GOT3 (cell line): ENCODE data around the gene GIMAP7.
"Not testable (repeated sequence)": the region's sequence is repeated elsewhere in the genome, so short reads cannot be mapped to it uniquely, and the experiment has no call there.

Experiments used
- DNase-seq: peaks from one replicate; lab custom pipeline; 2025; ENCODE audit warnings: mixed read lengths; lab: John Stamatoyannopoulos, UW

GIMAP7 gene

DNA sequence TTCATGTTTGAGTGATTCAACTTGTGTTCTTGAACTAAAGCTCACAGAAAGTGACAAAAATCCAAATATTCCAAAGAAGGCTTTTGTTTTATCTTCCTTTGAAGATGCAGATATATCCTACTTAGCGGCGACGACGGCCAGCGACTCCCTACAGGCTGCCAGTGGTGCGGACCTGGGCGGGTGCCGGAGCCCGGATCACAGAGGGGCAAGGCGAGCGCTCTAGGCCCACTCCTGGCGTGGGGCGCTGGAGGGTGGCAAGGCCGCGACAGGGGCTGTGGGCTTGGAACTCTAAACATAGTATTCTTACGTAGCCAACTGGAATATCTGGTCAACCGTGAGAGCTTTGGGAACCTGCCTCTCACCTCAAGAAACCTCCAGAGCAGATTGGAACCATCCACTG, 914 bp upstream of the GIMAP7 start:
- DNase-seq, result no peak

DNA sequence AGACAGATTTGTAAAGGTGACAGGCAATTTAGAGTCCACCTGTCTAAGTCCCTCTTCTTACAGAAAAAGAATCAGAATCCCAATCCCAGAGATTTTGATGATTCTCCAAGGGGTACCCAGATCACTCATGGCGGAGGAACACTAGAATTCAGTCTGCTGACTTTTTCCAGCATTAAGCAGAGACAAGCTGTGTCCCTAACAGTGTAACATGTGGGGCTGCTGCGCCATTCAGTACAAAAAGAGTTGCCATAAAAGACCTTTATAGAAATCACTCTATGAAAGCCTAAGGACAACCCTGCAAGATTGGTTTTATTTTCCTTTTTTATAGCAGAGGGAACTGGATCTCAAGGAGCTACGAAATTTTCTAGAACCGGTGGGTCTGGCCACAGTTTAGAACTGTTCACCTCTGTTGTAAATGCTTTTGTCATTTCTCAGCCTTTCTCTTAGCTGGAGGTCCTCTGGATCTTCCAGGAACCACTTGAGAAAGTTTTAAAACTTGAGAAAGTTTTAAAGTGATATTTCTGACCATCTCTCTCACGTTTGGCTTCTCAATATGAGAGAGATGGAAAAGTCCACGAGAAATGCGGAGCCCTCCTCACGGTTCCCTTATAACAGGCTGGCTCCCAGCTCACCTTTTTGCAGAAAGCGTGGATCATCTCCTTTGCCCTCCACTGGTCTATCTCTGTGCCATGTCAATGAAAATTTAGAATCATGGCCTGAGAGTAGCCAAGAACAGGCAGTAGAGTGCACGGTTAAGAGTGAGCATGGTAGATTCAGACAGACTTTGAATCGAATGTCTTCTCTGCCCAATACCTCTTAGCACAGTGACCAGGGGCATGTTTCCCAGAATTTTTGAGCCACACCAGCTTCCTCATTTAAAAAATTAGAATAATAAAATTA, 826 bp downstream of the GIMAP7 start:
- DNase-seq, result no peak

DNA sequence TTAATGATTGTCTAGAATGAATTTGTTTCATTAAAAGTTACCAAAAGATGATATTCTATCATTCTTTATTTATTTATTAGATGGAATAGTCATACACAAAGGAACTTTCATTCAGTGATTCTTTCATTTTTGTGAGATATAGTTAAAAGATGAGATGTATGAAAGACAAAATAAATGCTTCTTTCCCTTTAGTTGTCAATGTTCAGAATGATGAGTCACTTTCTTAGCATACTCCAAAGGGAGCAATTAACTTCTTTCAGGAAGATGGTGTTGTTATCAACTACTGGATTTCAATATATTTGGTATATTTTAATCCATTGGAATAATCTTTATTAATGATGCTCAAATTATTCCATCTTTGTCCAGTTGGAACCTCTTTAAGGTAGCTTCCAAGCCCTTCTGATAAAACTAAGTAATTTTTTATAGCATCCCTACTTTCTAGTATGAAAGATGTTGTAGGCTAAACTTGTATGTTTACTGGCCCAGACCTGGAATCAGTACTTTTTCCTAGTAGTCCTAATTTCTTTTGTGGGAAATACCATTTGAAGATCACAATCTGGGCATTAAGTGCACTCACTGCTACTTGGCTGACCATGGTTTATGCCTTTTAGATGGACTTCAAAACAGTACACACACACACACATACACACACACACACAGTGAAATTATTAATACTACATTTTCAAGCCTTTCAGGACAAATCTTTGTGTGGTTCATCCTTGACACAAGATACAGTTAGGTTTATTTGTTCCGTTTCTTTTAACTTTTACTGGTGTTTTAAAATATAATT, 2.5 kb downstream of the GIMAP7 start:
- DNase-seq, result no peak

DNA sequence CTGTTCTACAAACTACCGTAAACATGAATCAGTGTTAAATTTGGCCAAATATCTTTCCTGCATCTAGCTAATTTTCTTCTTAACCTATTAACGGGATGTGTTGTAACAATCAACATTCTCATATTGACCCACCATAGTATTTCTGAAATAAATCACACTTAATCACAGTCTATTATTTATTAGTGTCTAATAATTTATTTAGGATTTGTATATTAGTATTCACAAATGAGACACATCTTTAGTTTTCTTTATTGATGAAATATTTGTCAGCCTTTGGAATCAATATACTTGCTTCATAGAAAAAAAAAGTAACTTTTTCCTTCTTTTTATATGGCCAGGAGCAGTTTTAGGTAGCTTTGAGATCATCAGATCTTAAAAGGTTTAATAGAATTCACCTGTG, 4.6 kb downstream of the GIMAP7 start:
- DNase-seq, result no peak

DNA sequence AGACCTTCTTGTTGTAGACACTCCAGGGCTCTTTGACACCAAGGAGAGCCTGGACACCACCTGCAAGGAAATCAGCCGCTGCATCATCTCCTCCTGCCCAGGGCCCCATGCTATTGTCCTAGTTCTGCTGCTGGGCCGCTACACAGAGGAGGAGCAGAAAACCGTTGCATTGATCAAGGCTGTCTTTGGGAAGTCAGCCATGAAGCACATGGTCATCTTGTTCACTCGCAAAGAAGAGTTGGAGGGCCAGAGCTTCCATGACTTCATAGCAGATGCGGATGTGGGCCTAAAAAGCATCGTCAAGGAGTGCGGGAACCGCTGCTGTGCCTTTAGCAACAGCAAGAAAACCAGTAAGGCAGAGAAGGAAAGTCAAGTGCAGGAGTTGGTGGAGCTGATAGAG, 5.5 kb downstream of the GIMAP7 start:
- DNase-seq, result no peak

DNA sequence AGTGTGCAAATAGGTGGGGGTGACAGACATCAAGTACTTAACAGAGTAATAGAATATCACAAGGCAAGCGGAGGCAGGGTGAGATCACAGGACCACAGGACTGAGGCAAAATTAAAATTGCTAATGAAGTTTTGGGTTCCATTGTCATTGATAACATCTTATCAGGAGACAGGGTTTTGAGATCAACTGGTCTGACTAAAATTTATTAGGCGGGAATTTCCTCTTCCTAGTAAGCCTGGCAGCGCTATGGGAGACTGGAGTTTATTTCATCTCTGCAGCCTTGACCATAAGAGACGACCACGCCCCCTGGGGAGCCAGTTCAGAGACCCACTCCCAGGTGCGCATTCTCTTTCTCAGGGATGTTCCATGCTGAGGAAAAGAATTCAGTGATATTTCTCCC, 8.3 kb downstream of the GIMAP7 start:
- not testable (repeated sequence) for DNase-seq

DNA sequence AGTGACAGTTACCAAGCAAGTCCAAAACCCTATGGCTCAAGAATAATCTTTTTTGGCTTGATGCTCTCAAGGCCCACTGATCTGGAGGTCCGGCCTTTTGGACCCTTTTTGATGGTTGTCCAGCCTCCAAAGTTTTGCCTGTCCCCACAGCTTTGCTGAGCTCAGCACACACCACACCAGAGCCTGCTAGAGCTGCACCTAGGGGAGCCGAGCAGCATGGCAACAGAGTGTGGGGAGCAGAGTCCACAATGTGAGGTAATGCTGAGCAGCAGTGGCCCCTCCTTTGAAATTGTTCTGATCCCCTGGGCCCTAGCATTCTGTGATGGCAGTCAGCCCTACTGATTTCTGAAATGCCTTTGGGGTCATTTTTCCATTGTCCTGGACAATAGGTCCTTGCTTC, 9.3 kb downstream of the GIMAP7 start:
- no peak for DNase-seq

DNA sequence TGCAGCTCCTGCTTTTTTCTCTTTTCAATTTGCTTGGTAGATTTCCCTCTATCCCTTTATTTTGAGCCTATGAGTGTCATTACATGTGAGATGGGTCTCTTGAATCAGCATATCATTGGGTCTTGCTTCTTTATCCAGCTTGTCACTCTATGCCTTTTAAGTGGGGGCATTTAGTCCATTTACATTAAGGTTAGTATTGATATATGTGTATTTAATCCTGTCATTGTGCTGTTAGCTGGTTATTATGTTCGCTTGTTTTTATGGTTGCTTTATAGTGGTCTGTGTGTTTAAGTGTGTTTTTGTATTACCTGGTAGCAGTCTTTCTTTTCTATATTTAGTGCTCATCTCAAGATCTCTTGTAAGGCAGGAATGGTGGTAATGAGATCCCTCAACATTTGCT, 17.0 kb downstream of the GIMAP7 start:
- DNase-seq, result no peak

DNA sequence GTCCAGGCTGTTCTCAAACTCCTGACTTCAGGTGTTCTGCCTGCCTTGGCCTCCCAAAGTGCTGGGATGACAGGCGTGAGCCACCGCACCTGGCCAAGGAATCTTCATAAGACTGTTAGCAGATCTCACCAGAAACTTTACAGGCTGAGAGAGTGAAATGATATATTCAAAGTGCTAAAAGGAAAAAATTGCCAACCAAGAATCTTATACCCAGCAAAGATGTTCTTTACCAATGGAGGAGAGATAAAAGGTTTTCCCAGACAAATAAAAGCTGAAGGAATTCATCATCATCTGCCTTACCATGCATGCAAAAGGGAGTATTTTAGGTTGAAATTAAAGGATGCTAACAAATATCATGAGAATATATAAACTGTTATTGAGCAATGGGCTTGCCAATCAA, 23.6 kb downstream of the GIMAP7 start:
- no peak for DNase-seq

DNA sequence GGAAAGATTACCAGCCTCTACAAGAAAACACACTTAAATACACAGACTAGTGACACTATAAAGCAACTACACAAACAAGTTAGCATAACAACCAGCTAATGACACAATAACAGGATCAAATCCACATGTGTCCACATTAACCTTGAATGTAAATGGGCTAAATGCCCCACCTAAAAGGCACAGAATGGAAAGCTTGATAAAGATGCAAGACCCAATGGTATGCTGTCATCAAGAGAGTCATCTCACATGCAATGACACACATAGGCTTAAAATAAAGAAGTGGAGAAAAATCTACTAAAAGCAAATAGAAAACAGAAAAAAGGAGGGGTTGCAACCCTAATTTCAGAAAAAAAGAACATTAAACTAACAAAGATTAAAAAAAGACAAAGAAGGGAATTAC, 38.5 kb downstream of the GIMAP7 start:
- DNase-seq, result no peak

DNA sequence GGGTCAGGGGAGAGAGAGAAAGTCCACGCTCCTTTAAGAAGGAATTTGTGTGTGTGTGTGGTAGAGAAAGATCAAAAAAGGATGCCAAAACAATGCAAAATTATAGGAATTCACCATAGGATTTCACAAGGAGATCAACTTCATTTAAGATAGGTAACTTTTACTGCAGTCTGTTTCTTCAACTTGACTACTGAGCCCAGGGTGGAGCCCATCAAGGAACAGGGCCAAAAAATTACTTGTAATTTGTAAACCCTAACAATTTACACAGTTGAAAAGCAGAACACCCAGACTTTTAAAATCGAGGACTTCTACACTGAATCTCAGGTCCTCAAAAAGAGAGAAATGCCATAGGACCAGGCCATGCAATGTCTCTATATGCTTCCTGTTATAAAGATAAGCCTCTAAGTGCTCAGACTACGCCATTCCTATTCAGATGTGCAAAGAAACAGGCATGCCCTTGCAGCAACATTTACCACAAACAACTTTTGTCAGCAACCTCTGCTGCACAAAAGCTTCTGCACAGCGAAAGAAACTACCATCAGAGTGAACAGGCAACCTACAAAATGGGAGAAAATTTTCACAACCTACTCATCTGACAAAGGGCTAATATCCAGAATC, 42.0 kb downstream of the GIMAP7 start:
- DNase-seq, result no peak

DNA sequence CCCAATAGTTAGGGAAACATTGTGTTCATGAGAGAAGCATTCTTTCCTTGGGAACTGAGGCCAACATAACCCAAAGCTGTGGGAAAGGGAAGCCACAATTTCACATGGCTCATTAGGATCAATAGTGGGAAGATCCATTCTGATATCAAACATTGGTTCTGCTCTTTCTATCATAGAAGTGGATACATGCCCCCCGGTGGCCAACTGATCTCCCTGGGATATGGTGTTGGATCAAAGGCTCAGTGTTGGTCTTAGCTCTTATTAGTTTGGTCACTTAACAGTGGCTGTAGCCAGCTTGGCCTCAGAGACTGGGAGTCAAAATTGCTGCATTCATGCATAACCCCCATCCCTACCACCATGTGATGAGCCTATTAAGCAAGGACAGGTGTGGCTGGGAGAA, 45.8 kb downstream of the GIMAP7 start:
- DNase-seq, result no peak

DNA sequence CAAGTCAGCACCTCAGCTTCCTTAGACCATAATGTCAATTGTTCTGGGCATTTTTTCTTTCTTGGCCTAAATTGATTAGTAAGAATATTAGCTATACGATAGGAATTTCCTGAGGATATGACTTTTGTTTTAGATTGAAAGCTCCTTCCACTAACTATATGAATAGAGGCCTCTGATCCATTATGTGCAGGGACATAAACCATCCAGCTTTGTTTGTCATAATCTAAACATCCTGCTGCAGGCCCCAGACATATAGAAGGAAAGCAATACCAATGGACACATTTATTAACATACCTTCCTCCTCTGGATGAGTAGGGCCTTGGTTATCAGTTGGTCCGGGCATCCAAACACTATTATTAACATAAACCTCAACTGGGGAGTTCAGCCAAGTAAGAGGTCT, 48.2 kb downstream of the GIMAP7 start:
- DNase-seq, result no peak

DNA sequence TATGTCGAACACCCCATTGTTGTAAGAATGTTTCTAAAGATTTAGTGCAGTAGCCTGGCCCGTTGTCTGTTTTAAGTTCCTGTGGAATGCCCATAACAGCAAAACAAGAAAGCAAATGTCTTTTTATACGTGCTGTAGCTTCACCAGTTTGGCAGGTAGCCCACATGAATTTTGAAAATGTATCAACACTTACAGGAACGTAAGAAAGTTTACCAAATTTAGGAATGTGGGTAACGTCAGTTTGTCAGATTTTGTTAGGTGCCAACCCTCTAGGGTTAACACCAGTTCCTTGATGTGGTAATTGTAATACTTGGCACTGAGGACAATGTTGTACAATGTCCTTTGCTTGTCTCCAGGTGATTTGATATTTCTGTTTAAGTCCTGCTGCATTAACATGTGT, 49.3 kb downstream of the GIMAP7 start:
- DNase-seq, result no peak

DNA sequence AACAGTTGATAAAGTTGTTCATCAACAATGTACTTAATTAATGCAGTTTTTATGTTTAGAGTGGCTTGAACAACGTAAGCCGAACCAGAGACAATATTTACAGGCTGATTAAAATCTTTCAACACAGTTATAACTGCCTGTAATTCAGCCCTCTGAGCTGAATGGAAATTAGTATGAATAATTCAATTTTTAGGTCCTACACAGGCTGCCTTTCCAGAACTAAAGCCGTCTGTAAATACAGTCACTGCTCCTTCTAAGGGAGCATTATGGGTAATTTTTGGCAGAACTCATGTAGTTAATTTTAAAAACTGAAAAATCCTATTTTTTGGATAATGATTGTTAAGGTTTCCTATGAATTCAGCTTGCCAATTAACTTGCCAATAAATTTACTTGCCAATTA, 49.9 kb downstream of the GIMAP7 start:
- DNase-seq, result no peak

DNA sequence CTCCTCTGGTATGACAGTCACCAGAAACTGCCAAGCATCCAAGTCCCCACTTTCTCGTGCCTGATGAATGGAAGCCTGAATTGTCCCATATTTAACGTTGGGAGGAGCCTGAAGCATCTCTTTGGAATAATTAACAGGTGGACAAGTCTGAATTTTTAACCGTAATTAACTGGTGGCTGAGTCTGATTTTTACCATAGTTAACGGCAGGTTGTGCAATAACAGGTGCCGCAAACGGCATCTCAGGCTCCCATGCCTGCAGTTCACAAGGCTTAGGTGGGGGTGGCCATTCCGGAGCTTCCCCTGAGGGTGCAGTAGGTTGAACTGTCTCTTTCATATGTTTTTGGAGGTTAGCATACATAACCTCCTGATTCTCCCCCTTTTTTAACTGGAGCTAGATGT, 50.6 kb downstream of the GIMAP7 start:
- no peak for DNase-seq

DNA sequence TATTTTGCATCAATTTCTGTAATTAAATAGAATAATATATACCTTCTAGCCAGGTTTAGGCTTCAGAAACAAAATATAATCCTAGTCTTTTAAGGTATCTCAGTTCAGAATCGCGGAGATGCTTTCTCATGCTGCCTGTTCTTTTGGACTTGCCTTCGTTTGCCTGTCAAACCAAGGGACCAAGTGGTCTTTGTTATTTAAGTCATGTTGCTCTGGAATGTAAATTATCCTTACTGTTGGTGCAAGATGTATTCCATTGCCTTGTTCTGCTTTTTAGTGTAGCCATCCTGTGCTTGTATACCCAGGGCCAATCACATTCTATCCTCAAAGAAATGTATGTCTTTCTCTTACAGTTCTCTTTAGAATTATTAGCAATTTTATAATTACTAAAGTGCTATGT, 51.5 kb downstream of the GIMAP7 start:
- DNase-seq, result no peak

DNA sequence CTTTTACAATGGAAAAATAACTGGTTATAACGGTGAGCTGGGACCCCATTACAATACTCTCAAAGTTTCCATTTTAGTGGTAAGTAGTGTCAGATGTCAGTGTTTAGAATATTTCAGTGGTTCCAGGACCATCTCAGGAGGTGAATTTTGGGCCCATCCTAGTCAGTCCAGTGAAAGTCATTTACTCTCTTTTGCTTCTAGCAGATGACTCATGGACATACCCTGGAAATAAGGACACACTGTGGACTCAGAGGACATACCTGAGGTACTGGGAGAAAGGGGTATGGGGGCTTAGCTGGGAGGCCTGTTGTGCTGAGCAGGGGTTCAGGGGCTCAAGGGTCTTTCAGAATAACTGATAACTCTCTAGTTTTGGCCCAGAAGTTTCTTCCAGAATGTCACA, 51.9 kb downstream of the GIMAP7 start:
- no peak for DNase-seq

DNA sequence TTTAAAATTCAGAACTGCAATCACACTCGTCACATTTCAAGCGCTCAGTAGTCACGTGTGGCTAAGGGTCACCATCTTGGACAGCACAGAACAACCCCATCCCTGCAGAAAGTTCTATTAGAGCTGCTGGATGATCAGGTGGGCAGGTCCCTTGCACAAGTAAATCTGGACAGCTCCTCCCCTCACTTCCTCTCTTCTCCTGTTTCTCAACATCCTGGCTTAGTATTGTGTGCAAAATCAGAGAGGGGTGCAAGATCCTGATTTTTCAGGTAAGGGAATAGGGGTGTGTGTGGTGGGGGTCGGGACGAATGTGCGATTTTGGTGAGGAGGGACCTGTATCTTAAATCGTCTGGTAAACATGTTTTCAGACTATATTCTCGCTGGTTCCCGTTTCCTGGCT, 52.5 kb downstream of the GIMAP7 start, which contains the start of gene GIMAP4:
Gene GIMAP4 (plus strand): TSS at position 222 of the 400 bp plus-strand sequence. CDS start 2,512 bp downstream, outside the sequence.
- no peak for DNase-seq

DNA sequence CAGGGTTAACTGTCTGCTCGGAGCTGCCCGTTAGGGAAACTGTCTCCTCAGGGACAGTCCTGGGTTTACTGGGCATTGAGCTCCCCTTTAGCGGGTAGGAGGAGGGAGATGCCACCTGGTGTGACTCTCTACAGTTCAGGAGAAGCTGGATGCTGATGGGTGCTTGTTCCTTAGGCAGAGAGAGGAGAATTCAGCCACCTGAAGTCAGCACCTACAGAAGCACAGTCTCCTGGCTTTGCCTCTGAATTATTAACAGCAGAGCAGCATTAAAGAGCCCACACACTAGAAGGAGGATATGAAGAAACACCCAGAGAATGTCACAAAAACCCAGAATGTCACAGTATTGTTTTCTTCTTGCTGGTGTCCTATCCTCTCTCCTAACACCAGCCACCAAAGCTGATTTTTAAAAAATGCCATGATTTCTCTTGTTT, 53.2 kb downstream of the GIMAP7 start:
- no peak for DNase-seq

DNA sequence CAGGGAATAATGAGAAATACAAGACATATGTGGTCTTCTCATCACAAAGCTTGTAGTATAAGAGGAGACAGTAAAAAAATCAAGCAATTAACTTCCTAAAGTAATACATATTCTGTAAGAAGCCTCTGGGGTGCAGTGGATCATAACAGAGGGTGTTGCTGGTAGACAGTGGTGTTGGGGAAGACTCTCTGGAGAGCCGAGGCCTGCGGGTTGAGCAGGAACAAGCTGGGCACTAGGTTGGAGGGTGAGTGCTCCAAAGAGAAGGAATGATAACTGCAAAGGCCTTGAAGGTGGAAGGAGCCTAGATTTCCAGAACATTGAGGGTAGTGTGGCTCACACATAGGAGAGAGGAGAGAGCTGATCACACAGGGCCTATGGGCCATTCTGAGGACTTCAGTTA, 54.0 kb downstream of the GIMAP7 start:
- no peak for DNase-seq

DNA sequence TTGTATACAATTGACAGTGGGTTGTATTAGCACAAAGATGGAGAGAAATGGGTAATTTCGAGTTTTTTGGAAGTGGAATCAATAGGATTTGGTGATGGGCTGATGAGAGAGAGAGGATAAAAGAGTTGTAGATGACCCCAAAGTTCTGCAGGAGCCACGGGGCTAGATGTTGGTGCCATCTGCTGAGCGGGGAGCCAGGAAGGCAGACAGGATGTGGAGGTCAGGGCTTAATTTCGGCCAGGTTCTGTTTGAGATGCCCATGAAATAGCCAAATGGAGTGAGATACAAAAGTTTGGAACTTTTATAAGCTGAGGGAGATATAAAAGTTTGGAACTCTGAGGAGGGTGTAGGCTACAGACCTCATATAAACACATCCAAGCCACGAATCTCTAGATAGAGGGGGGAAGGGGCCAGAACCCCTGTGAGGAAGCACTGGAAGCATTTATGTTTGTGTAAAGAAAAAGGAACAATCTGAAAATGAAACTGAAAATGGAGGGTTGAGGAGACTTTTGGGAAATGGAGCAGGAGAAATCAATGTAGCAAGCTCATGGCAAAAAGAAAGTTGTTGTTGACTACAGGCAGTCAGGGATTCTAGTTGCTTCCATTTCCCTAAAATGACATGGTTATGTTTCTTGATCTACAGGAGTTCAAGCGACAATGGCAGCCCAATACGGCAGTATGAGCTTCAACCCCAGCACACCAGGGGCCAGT, 54.7 kb downstream of the GIMAP7 start:
- DNase-seq, result no peak
